Smooth muscle cell (in vitro differentiated cells): Measurements from ENCODE around the gene ZNF274. TPM values are rescaled to one million over a fixed set of nuclear protein-coding genes. Genes with fewer than 3 reads are reported as not detected.

Experiments used
- DNase-seq: peaks from one replicate; lab custom pipeline; 2025; ENCODE audit not compliant: unreplicated experiment; lab: John Stamatoyannopoulos, UW
- H2AFZ ChIP-seq: fragments of 200-600 bp; sonication (generic); 2 replicates; pipeline ENCODE4 v1.6.0; 2016; ENCODE audit warnings: antibody characterized with exemption, low read depth, mild to moderate bottlenecking
- H3F3A ChIP-seq: fragments of 200-600 bp; sonication (generic); 2 replicates; pipeline ENCODE4 v1.6.0; 2017; ENCODE audit warnings: antibody characterized with exemption, low read depth
- H3K27ac ChIP-seq: fragments of 200-600 bp; sonication (generic); 2 replicates; pipeline ENCODE4 v1.5.1; 2016; ENCODE audit warnings: low read depth, mild to moderate bottlenecking
- H3K27me3 ChIP-seq: fragments of 200-600 bp; sonication (generic); 2 replicates; pipeline ENCODE4 v1.6.1; 2016; ENCODE audit warnings: low read depth, mild to moderate bottlenecking
- H3K36me3 ChIP-seq: fragments of 200-600 bp; sonication (generic); 2 replicates; pipeline ENCODE4 v1.5.1; 2016; ENCODE audit warnings: low read depth
- H3K4me1 ChIP-seq: fragments of 200-600 bp; sonication (generic); 2 replicates; pipeline ENCODE4 v1.5.1; 2016; ENCODE audit warnings: low read depth
- H3K4me2 ChIP-seq: fragments of 200-600 bp; sonication (generic); 2 replicates; pipeline ENCODE4 v1.6.0; 2016; ENCODE audit warnings: mild to moderate bottlenecking
- H3K4me3 ChIP-seq: fragments of 200-600 bp; sonication (generic); 2 replicates; pipeline ENCODE4 v1.5.1; 2016; ENCODE audit warnings: mild to moderate bottlenecking
- H3K79me2 ChIP-seq: fragments of 200-600 bp; sonication (generic); 2 replicates; pipeline ENCODE4 v1.6.0; 2016; ENCODE audit warnings: low read depth, mild to moderate bottlenecking
- H3K9ac ChIP-seq: fragments of 200-600 bp; sonication (generic); 2 replicates; pipeline ENCODE4 v1.6.0; 2016; ENCODE audit warnings: low read depth
- H3K9me3 ChIP-seq: fragments of 200-600 bp; sonication (generic); replicated peaks from 2 replicates; pipeline ENCODE4 v1.5.1; 2016; ENCODE audit warnings: low read depth
- H4K20me1 ChIP-seq: fragments of 200-600 bp; sonication (generic); 2 replicates; pipeline ENCODE4 v1.6.0; 2016; ENCODE audit warnings: low read depth
- WGBS: methylation state at CpG from one replicate; pipeline ENCODE4 v1.1.7; 2016; ENCODE audit warnings: low lambda C conversion rate; 5-methylcytosine and 5-hydroxymethylcytosine counted together
- polyA plus RNA-seq: library from polyadenylated mRNA; unstranded; fragments of >200 nt; fragmentation: Nextera tagmentation; extraction: Ambion mirVana; gene quantifications from 2 replicates; pipeline ENCODE4 v1.2.1, GENCODE V29; 2016
- total RNA-seq: library from RNA; depleted of rRNA; stranded (reverse); fragments of >200 nt; gene quantifications from 2 replicates; pipeline ENCODE4 v1.2.3, GENCODE V29; 2014
- TF ChIP-seq, protein P1 (sequence below): fragments of 200-600 bp; sonication (generic); IDR thresholded peaks from 2 replicates; pipeline ENCODE4 v1.5.1; 2017; ENCODE audit warnings: borderline replicate concordance, mild to moderate bottlenecking, antibody characterized with exemption; ENCODE audit not compliant: insufficient read depth, poor library complexity, severe bottlenecking

ZNF274 gene
- total and polyA plus RNA-seq, 2 experiments from 2014 or later: 23.8 to 27.2 TPM

GRCh38 chr19:58217069-58217481, 34.2 kb downstream of the ZNF274 start:
- Histone ChIP-seq H3K9ac (no peak overlapping the region), H3K4me3 (no peak overlapping the region), H3K4me1 (no peaks in the 10 kb centered on the region), H3F3A (no peaks in the 10 kb centered on the region), H4K20me1 (no peaks in the 10 kb centered on the region), H3K27ac (no peak overlapping the region), H2AFZ (no peak overlapping the region), H3K79me2 (no peaks in the 10 kb centered on the region), H3K9me3 (peaks cover 30% of the 10 kb centered on the region), H3K36me3 (peaks cover 20% of the 10 kb centered on the region), H3K4me2 (no peak overlapping the region), H3K27me3 (no peaks in the 10 kb centered on the region)
- TF ChIP-seq, protein P1, sequence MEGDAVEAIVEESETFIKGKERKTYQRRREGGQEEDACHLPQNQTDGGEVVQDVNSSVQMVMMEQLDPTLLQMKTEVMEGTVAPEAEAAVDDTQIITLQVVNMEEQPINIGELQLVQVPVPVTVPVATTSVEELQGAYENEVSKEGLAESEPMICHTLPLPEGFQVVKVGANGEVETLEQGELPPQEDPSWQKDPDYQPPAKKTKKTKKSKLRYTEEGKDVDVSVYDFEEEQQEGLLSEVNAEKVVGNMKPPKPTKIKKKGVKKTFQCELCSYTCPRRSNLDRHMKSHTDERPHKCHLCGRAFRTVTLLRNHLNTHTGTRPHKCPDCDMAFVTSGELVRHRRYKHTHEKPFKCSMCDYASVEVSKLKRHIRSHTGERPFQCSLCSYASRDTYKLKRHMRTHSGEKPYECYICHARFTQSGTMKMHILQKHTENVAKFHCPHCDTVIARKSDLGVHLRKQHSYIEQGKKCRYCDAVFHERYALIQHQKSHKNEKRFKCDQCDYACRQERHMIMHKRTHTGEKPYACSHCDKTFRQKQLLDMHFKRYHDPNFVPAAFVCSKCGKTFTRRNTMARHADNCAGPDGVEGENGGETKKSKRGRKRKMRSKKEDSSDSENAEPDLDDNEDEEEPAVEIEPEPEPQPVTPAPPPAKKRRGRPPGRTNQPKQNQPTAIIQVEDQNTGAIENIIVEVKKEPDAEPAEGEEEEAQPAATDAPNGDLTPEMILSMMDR: no peak
- no peak for DNase-seq
- WGBS: 97% methylated on average over 34 of the region's 34 CpGs

GRCh38 chr19:58217607-58218391, 34.9 kb downstream of the ZNF274 start:
- Histone ChIP-seq H3K27ac (no peak overlapping the region), H3K9ac (no peak overlapping the region), H3K27me3 (no peaks in the 10 kb centered on the region), H4K20me1 (no peaks in the 10 kb centered on the region), H3K4me1 (no peaks in the 10 kb centered on the region), H2AFZ (no peak overlapping the region), H3F3A (no peaks in the 10 kb centered on the region), H3K4me2 (no peak overlapping the region), H3K79me2 (no peaks in the 10 kb centered on the region), H3K4me3 (no peak overlapping the region), H3K36me3 (peaks cover 13% of the 10 kb centered on the region), H3K9me3 (peaks cover 22% of the 10 kb centered on the region)
- no peak for DNase-seq
- 96% methylated on average over 25 of the region's 25 CpGs for WGBS
- TF ChIP-seq, protein P1: no peak

DNA sequence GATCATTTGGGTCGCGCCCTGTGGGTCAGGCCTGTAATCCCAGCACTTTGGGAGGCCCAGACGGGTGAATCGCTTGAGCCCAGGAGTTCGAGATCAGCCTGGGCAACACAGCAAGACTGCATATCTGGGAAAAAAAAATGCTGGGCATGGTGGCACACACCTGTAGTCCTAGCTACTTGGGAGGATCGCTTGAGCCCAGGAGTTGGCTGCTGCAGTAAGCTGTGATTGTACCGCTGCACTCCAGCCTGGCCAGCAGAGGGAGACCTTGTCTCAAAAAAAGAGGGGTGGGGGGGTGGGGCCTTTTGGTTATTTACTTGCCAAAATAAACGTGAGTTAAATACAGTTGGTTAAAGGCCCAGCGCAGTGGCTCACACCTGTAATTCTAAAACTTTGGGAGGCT, 36.0 kb downstream of the ZNF274 start:
- no peak overlapping the region for H3K4me2 ChIP-seq
- H3K4me3 ChIP-seq: no peak overlapping the region
- no peak overlapping the region for H3K27ac ChIP-seq
- H3K4me1 ChIP-seq: no peaks in the 10 kb centered on the region
- no peak overlapping the region for H3K9ac ChIP-seq
- no peaks in the 10 kb centered on the region for H3F3A ChIP-seq
- no peaks in the 10 kb centered on the region for H4K20me1 ChIP-seq
- H3K79me2 ChIP-seq: no peaks in the 10 kb centered on the region
- peaks cover 2% of the 10 kb centered on the region for H3K36me3 ChIP-seq
- 66% methylated on average over 9 of the region's 9 CpGs for whole genome bisulfite sequencing
- H3K9me3 ChIP-seq: peaks cover 11% of the 10 kb centered on the region
- DNase-seq: no peak
- TF ChIP-seq, protein P1: no peak
- H2AFZ ChIP-seq: no peak overlapping the region
- H3K27me3 ChIP-seq: no peaks in the 10 kb centered on the region
